Activated CD8-positive, alpha-beta T cell treated with anti-CD3 and anti-CD28 coated beads, Interleukin-2, amount 10 ng/mL, durations not matched to agents 7 days and 5 days (primary cell): ENCODE results near the gene RAB11FIP4. TPM values are rescaled to one million over a fixed set of nuclear protein-coding genes. Genes with fewer than 3 reads are reported as not detected.

Experiments used
- ATAC-seq: fragments of 150-1000 bp; cut with Tn5 transposase; one replicate; pipeline ENCODE4 v1.10.0; 2021; ENCODE audit warnings: moderate library complexity
- CTCF ChIA-PET: fragments of 350-600 bp; sonication (Branson Sonifier 250); formaldehyde crosslinking; loops from one replicate; lab custom pipeline; 2021; ENCODE audit warnings: antibody characterized with exemption; lab: Charles Lee
- POLR2A ChIA-PET: fragments of 350-600 bp; sonication (Branson Sonifier 250); formaldehyde crosslinking; loops from one replicate; lab custom pipeline; 2021; ENCODE audit warnings: antibody characterized with exemption; lab: Charles Lee
- DNase-seq: peaks from one replicate; pipeline ENCODE4 v3.0.0-alpha.2; 2020
- H3K27ac Mint-ChIP-seq: one replicate; pipeline ENCODE4 v1.8.0; 2021; ENCODE audit warnings: mild to moderate bottlenecking, mixed read lengths
- H3K27me3 Mint-ChIP-seq: one replicate; pipeline ENCODE4 v1.8.0; 2021; ENCODE audit warnings: low read depth, mixed read lengths
- H3K36me3 Mint-ChIP-seq: one replicate; pipeline ENCODE4 v1.8.0; 2021; ENCODE audit warnings: low read depth, mixed read lengths
- H3K4me1 Mint-ChIP-seq: one replicate; pipeline ENCODE4 v1.8.0; 2021; ENCODE audit warnings: low read depth, mixed read lengths
- H3K4me3 Mint-ChIP-seq: one replicate; pipeline ENCODE4 v1.8.0; 2021; ENCODE audit warnings: mild to moderate bottlenecking, mixed read lengths
- H3K9me3 Mint-ChIP-seq: one replicate; pipeline ENCODE4 v1.8.0; 2022; ENCODE audit warnings: mixed read lengths; ENCODE audit not compliant: insufficient read depth
- total RNA-seq, 2 experiments: library from RNA; stranded (reverse); gene quantifications; one replicate each; pipeline ENCODE4 v1.2.3, GENCODE V29; 2021

RAB11FIP4 gene
- total RNA-seq, 2 experiments from 2014 or later, result 36.0 to 38.0 TPM

- no peak for DNase-seq
- H3K9me3 Mint-ChIP-seq, result no peaks in the 10 kb centered on the region
- H3K4me3 Mint-ChIP-seq, result no peak overlapping the region
- ChIA-PET POLR2A (no interaction called here), CTCF (no interaction called here)
- no peak for ATAC-seq
- peaks cover 5% of the 10 kb centered on the region for H3K27me3 Mint-ChIP-seq
- H3K4me1 Mint-ChIP-seq, result no peaks in the 10 kb centered on the region
- no peaks in the 10 kb centered on the region for H3K36me3 Mint-ChIP-seq
- no peak overlapping the region for H3K27ac Mint-ChIP-seq
These were observed 22.5 kb downstream of the RAB11FIP4 start for GRCh38 chr17:31413874-31414549.

GRCh38 chr17:31414550-31414918, 23.1 kb downstream of the RAB11FIP4 start:
- no peaks in the 10 kb centered on the region for H3K36me3 Mint-ChIP-seq
- H3K4me3 Mint-ChIP-seq, result no peak overlapping the region
- ChIA-PET POLR2A (no interaction called here), CTCF (no interaction called here)
- ATAC-seq (no peak), DNase-seq (no peak)
- no peak overlapping the region for H3K27ac Mint-ChIP-seq
- no peaks in the 10 kb centered on the region for H3K4me1 Mint-ChIP-seq
- H3K9me3 Mint-ChIP-seq, result no peaks in the 10 kb centered on the region
- peaks cover 5% of the 10 kb centered on the region for H3K27me3 Mint-ChIP-seq

- no peak overlapping the region for H3K27ac Mint-ChIP-seq
- H3K27me3 Mint-ChIP-seq, result peaks cover 5% of the 10 kb centered on the region
- ATAC-seq, result no peak
- CTCF ChIA-PET, result no interaction called here
- POLR2A ChIA-PET, result no interaction called here
- H3K36me3 Mint-ChIP-seq, result no peaks in the 10 kb centered on the region
- no peaks in the 10 kb centered on the region for H3K9me3 Mint-ChIP-seq
- H3K4me3 Mint-ChIP-seq, result no peak overlapping the region
- no peak for DNase-seq
- no peaks in the 10 kb centered on the region for H3K4me1 Mint-ChIP-seq
These were observed 23.6 kb downstream of the RAB11FIP4 start for GRCh38 chr17:31415004-31415454.

- Mint-ChIP-seq H3K9me3 (no peaks in the 10 kb centered on the region), H3K27me3 (peaks cover 5% of the 10 kb centered on the region), H3K27ac (no peak overlapping the region), H3K4me3 (no peak overlapping the region), H3K4me1 (no peaks in the 10 kb centered on the region), H3K36me3 (no peaks in the 10 kb centered on the region)
- ChIA-PET POLR2A (no interaction called here), CTCF (no interaction called here)
- ATAC-seq, result no peak
- no peak for DNase-seq
These were observed 24.4 kb downstream of the RAB11FIP4 start for GRCh38 chr17:31415640-31416502.

DNA sequence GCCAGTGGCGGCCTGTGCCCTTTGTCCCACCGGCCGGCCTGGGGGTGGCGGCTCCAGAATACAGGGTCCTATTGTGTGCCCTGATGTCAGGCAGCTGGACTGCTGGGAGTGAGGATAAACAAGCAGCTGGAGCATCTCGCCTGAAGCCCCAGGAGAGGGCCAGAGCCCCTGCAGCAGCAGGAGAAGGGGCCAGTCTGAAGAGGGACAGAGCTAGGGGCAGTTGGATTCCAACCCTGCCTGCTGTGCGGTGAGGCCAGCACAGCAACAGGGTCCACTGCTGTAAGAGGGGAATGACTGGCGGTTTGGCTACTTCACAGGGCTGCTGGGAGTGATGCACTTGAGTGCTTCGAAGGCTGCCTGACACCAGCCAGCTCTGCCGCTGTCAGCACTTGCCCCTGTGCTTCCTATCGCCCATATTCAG, 25.0 kb downstream of the RAB11FIP4 start:
- H3K36me3 Mint-ChIP-seq, result no peaks in the 10 kb centered on the region
- DNase-seq (no peak), ATAC-seq (no peak)
- ChIA-PET POLR2A (no interaction called here), CTCF (no interaction called here)
- no peaks in the 10 kb centered on the region for H3K9me3 Mint-ChIP-seq
- H3K4me1 Mint-ChIP-seq, result no peaks in the 10 kb centered on the region
- H3K4me3 Mint-ChIP-seq, result no peak overlapping the region
- no peak overlapping the region for H3K27ac Mint-ChIP-seq
- H3K27me3 Mint-ChIP-seq, result peaks cover 5% of the 10 kb centered on the region

DNA sequence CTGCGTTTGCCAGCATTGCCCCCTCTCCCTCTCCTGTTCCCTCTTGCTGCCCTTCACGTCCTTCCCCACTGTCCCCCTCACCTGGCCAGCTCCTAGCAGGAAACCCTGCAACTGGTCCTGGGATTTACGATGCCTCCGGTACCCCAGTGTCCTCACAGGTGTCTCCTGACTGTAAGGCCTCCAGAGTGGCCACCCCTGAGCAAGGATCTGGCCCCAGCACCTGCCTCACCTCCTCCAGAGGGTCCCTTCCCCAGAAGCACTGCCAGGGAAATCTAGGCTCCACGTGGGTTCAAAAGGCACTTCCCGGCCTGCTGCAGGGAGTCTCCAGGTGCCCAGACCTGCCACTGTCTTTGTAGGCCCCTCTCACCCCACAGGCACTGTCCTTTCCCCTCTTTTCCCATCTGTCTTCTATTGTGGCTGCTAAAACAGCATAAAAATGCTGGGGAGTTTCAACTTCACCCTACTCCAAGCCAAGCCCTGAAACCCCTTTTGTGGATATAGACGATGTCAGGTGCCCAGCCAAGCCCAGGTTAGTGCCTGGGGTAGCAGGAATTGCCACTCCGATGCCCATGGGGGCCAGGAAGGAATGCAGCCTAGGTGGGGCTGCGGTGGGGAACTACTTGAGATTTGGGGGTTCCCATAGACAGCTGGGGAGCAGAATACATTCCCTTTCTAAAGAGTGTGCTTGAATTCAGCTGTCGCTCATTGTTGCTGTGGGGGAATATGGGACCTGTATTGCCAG, 25.7 kb downstream of the RAB11FIP4 start:
- H3K9me3 Mint-ChIP-seq, result no peaks in the 10 kb centered on the region
- H3K36me3 Mint-ChIP-seq, result no peaks in the 10 kb centered on the region
- H3K27ac Mint-ChIP-seq, result no peak overlapping the region
- no peak overlapping the region for H3K4me3 Mint-ChIP-seq
- peaks cover 8% of the 10 kb centered on the region for H3K27me3 Mint-ChIP-seq
- ChIA-PET POLR2A (no interaction called here), CTCF (no interaction called here)
- ATAC-seq, result no peak
- no peaks in the 10 kb centered on the region for H3K4me1 Mint-ChIP-seq
- no peak for DNase-seq

GRCh38 chr17:31418773-31419350, 27.4 kb downstream of the RAB11FIP4 start:
- ChIA-PET POLR2A (no interaction called here), CTCF (no interaction called here)
- no peak overlapping the region for H3K4me3 Mint-ChIP-seq
- no peaks in the 10 kb centered on the region for H3K4me1 Mint-ChIP-seq
- DNase-seq (no peak), ATAC-seq (no peak)
- H3K9me3 Mint-ChIP-seq, result no peaks in the 10 kb centered on the region
- no peak overlapping the region for H3K27ac Mint-ChIP-seq
- peaks cover 10% of the 10 kb centered on the region for H3K27me3 Mint-ChIP-seq
- H3K36me3 Mint-ChIP-seq, result no peaks in the 10 kb centered on the region

- CTCF ChIA-PET, result interaction anchor here (1.7 kb wide), 1 partner anchor 33 kb away, joined by 4 read pairs; no protein-coding TSS in a partner anchor
- Mint-ChIP-seq H3K4me1 (no peaks in the 10 kb centered on the region), H3K27me3 (peaks cover 12% of the 10 kb centered on the region), H3K9me3 (no peaks in the 10 kb centered on the region), H3K36me3 (no peaks in the 10 kb centered on the region), H3K27ac (no peak overlapping the region), H3K4me3 (no peak overlapping the region)
- POLR2A ChIA-PET, result no interaction called here
- no peak for ATAC-seq
- no peak for DNase-seq
These were observed 31.0 kb downstream of the RAB11FIP4 start for GRCh38 chr17:31422443-31422842.

DNA sequence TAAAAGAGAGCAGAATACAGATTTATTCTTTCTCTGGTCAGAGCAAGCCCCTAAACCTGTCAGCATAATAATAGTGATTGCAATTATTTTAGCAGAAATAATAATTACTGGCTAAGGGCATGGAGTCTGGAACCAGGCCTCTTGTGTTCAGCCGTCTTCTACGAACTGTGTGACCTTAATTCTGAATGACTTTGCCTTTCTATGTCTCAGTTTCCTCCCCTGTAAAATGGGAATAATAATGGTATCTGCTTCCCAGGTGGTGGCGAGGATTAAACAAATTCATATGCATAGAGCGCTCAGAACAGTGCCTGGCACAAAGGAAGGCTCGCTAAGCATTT, 33.4 kb downstream of the RAB11FIP4 start:
- Mint-ChIP-seq H3K27me3 (peaks cover 12% of the 10 kb centered on the region), H3K27ac (no peak overlapping the region), H3K4me3 (no peak overlapping the region), H3K4me1 (no peaks in the 10 kb centered on the region), H3K9me3 (no peaks in the 10 kb centered on the region), H3K36me3 (no peaks in the 10 kb centered on the region)
- DNase-seq (no peak), ATAC-seq (no peak)
- CTCF ChIA-PET, result interaction anchor here (0.8 kb wide), 1 partner anchor 12 kb away, joined by 3 read pairs; no protein-coding TSS in a partner anchor
- POLR2A ChIA-PET, result no interaction called here

DNA sequence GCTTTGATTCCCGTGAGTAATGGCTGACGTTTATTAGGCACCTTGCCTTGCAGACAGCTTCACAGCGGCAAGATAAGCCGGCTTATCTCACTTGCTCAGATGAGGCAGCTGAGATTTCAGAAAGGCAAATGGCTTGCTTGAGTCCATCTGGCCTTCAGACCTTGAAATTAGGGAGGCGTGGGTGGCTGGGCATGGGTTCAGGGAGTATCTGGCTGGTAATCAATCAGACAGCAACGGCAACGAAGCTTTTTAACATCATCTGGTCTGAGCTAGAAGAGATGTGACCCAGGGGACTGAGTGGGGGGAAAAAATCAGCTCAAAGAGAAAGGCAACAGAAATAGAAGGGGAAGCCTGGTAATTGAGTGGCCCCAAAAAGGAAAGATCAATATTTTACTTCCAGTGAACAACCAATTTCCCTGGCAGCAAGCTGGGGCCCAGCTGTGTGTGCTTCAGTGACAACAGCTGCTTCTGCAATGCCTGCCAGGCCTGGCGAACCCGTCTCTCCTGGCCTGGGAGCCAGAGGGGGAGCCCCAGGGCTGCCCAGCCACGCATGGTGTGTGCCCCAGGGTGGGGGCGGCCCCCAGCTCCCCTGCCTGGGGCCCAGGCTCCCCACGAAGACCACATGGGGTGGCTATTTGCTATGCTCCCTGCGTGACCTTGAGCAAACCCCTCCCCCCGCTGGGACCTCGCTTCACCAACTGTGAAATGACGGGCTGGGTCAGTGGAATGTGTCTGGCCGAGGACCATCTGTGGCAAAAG, 34.0 kb downstream of the RAB11FIP4 start:
- no peaks in the 10 kb centered on the region for H3K4me1 Mint-ChIP-seq
- DNase-seq, result no peak
- no peaks in the 10 kb centered on the region for H3K36me3 Mint-ChIP-seq
- no peak overlapping the region for H3K27ac Mint-ChIP-seq
- no peaks in the 10 kb centered on the region for H3K9me3 Mint-ChIP-seq
- ATAC-seq, result no peak
- POLR2A ChIA-PET, result no interaction called here
- CTCF ChIA-PET, result interaction anchor here (0.8 kb wide), 1 partner anchor 12 kb away, joined by 3 read pairs; no protein-coding TSS in a partner anchor
- peaks cover 14% of the 10 kb centered on the region for H3K27me3 Mint-ChIP-seq
- H3K4me3 Mint-ChIP-seq, result no peak overlapping the region

- Mint-ChIP-seq H3K4me1 (peaks cover 5% of the 10 kb centered on the region), H3K36me3 (no peaks in the 10 kb centered on the region), H3K4me3 (no peak overlapping the region), H3K9me3 (no peaks in the 10 kb centered on the region), H3K27ac (no peak overlapping the region), H3K27me3 (peaks cover 20% of the 10 kb centered on the region)
- POLR2A ChIA-PET, result no interaction called here
- DNase-seq (no peak), ATAC-seq (no peak)
- CTCF ChIA-PET, result interaction anchor here (1.2 kb wide), 1 partner anchor 10 kb away, joined by 3 read pairs; no protein-coding TSS in a partner anchor
These were observed 36.2 kb downstream of the RAB11FIP4 start for GRCh38 chr17:31427684-31428083.
